Measurements from ENCODE around the gene KCNH1.

- TF ChIP-seq CTCF (IDR thresholded peaks at IDR 0.05 in 4 of 5, conservative IDR thresholded peaks at IDR 0.05 in 1 of 5) = no peak
- TF ChIP-seq POLR2A (IDR thresholded peaks at IDR 0.05) = no peak
Measured at GRCh38 chr1:211035821-211036380, 98.0 kb downstream of the KCNH1 start.
